WI38 (cell line): ENCODE results near the gene HNRNPLL.
A peak's percentile ranks its signal among the peaks of the same experiment; 100 is the strongest.
"Not testable (repeated sequence)": the region's sequence is repeated elsewhere in the genome, so short reads cannot be mapped to it uniquely, and the experiment has no call there.

ENCODE experiments used
- H3K4me3 ChIP-seq: 2 replicates; pipeline ENCODE4 v1.5.1; 2011; ENCODE audit warnings: low read depth, mild to moderate bottlenecking, control low read depth, low read length
- TF ChIP-seq, protein P1 (sequence below): IDR thresholded peaks from 2 replicates; pipeline ENCODE4 v1.5.1; 2012; ENCODE audit warnings: low read depth, mild to moderate bottlenecking, control low read depth, low read length

The HNRNPLL gene

DNA sequence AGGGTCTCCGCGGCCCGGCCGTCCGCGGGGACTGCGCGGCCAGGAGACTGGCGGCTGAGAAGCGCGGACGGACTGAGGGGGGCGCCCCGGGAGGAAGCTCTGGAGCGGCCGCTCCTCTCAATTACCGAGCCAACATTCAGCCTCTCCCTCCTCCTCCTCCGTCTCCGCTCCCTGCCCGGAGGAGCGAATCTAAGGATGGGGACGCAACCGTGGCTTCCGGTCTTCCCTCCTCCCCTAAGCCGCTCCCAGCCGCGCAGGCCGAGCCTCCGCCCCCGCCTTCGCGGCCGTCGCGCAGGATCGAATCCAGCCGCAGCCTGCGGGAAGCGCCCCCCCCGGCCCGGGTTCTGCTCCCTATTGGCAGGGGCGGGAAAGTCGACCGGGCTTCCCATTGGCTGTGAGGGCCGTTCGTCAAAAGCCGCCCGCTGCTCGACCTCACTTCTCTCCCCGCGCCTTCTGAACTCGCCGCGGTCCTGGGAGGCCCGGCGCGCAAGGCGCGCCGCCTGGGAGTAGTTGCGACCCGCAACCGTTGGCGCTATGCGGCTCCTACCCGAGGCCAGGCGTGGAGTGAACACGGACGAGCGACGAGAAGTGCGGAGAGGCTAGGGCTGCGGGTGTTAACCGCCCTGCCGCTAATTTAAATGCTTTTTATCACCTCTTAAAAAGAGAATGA is at the start of gene HNRNPLL:
HNRNPLL (minus strand) TSS at position 197 of the 670 bp plus-strand sequence. CDS start 302 bp downstream, outside the sequence.
- TF ChIP-seq, protein P1, sequence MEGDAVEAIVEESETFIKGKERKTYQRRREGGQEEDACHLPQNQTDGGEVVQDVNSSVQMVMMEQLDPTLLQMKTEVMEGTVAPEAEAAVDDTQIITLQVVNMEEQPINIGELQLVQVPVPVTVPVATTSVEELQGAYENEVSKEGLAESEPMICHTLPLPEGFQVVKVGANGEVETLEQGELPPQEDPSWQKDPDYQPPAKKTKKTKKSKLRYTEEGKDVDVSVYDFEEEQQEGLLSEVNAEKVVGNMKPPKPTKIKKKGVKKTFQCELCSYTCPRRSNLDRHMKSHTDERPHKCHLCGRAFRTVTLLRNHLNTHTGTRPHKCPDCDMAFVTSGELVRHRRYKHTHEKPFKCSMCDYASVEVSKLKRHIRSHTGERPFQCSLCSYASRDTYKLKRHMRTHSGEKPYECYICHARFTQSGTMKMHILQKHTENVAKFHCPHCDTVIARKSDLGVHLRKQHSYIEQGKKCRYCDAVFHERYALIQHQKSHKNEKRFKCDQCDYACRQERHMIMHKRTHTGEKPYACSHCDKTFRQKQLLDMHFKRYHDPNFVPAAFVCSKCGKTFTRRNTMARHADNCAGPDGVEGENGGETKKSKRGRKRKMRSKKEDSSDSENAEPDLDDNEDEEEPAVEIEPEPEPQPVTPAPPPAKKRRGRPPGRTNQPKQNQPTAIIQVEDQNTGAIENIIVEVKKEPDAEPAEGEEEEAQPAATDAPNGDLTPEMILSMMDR: no peak
- peak within 1 kb of the TSS; percentile 92 for H3K4me3 ChIP-seq

DNA sequence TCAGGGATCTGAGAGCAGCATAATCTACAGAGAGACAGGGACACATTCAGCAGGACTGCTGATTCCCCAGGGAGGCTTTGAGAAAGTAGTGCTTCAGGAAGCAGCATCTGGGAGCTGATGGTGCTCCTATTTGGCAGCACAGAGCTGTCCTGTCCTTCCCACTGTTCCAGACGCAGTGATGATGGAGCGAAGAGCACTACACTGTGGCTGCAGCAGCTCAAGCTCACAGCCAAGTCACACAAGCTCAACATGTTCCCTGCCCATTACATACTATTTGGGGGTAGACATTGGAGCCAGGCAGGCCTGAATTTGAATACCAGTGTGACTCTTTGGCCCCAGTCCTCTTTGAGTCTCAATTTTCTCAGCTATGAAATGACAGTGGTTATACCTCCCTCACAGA is 48.0 kb upstream of the HNRNPLL start:
- no peak overlapping the region for H3K4me3 ChIP-seq
- TF ChIP-seq, protein P1: no peak

DNA sequence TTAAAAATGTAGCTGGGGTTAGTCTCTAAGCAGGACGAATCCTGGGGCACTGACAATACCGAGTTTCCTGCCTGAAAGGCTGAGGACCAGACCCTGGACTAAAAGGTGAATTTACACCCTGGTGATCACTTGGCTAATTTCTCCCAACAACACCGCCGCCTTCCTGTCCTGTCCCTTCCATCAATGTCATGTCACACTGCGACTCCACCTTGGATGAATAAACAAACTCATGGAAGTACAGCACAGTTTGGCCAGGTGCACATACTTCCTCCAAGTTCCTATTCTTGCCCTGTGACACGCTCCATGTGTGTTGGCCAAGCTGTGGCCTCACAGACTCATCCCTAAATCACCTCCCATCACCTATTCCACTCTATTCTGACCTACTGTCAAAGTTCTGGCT is 47.3 kb upstream of the HNRNPLL start:
- TF ChIP-seq, protein P1: no peak
- no peak overlapping the region for H3K4me3 ChIP-seq

DNA sequence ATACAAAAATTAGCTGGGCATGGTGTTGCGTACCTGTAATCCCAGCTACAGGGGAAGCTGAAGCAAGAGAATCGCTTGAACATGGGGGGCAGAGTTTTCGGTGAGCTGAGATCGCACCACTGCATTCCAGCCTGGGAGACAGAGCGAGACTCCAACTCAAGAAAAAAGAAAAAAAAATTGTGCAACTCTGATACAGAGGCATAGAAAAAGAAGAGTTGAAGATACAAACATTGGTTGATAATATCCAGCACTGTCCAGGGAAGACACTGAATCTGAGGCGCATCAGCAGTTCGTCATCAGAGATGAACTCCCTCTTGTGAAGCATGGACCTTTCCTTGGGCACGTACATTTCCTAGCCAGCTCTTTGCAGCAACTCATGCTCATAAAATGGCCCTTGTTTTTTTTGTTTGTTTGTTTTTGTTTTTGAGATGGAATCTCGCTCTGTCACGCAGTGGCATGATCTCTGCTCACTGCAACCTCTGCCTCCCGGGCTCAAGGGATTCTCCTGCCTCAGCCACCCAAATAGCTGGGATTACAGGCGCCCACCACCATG is 46.5 kb upstream of the HNRNPLL start:
- TF ChIP-seq, protein P1: no peak
- no peak overlapping the region for H3K4me3 ChIP-seq

DNA sequence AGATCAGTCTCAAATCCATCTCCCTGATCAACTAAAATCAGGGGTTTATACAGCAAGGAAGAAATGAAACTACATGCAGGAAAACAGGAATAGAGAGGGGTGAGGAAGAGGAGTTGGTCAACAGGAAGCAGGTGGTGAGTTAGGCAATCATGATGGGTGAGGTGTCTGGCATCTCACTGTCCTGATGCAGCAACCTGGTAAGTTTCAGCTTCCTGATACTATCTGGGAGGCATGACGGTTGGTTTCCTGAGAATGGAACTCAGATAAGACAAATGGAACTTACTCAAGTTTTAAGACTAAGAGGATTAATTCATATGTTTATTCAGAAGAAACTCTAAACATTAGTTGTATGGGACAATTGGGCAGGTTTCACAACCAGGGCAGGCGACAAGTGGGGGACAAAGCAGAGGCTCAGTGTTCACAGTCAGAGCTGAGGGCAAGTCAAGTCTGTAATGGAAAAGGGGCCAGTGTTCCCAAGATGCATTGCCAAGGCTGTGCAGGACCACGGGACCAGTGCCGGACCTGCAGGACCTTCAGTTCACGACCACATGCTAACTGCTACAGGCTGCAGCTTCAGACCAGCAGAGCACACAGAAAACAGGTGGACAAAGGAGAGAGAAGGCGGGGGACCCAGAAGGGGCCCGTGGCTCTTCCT is 45.5 kb upstream of the HNRNPLL start:
- TF ChIP-seq, protein P1: no peak
- H3K4me3 ChIP-seq: no peak overlapping the region

DNA sequence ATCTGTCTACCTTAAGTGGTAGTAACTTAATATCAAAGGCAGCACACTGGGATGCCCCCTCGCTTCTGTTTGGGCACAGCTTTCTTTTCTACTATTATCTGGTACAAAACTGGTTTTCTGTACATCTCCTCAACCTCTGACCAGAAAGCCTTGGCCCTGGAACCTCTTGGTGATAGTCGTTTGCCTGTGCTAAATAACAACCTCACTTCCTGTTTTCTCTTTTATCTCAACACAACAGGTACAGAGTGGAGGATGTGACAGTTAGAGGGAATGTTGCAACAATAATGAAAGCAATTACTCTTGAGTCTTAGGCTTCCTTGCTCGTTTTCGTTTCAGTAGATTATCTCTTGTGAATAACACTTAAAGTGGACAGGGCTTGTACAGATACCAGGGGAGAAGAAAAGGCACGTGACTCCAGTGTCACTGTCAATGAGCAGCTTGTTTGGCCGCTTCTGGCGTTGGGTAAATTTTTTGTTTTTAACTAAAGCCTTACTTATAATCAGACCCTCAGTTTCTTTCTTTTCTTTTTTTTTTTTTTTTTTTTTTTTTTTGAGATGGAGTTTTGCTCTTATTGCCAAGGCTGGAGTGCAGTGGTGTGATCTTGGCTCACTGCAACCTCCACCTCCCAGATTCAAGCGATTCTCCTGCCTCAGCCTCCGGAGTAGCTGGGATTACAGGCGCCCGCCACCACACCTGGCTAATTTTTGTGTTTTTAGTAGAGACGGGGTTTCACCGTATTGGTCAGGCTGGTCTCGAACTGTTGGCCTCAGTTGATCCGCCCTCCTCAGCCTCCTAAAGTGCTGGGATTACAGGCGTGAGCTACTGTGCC is 41.2 kb upstream of the HNRNPLL start:
- H3K4me3 ChIP-seq: not testable (repeated sequence)

DNA sequence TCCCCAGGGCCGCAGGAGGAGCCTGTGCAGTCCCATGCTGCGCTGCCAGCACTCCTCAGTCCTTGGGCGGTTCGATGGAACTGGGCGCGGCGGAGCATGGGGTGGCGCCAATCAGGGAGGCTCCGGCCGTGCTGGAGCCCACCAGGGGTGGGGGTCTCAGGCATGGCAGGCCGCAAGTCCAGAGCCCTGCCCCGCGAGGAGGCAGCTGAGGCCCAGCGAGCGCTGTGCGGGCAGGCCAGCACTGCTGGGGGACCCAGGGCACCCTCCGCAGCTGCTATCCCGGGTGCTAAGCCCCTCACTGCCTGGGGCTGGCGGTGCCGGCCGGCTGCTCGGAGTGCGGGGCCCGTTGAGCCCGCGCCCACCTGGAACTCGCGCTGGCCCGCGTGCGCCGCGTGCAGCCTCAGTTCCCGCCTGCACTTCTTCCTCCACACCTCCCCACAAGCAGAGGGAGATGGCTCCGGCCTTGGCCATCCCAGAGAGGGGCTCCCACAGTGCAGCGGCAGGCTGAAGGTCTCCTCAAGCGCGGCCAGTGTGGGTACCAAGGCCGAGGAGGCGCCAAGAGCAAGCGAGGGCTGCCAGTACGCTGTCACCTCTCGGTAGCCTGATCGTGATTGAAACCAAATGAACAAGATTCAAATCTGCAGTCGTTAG is 40.4 kb upstream of the HNRNPLL start:
- H3K4me3 ChIP-seq: no peak overlapping the region
- TF ChIP-seq, protein P1: no peak

DNA sequence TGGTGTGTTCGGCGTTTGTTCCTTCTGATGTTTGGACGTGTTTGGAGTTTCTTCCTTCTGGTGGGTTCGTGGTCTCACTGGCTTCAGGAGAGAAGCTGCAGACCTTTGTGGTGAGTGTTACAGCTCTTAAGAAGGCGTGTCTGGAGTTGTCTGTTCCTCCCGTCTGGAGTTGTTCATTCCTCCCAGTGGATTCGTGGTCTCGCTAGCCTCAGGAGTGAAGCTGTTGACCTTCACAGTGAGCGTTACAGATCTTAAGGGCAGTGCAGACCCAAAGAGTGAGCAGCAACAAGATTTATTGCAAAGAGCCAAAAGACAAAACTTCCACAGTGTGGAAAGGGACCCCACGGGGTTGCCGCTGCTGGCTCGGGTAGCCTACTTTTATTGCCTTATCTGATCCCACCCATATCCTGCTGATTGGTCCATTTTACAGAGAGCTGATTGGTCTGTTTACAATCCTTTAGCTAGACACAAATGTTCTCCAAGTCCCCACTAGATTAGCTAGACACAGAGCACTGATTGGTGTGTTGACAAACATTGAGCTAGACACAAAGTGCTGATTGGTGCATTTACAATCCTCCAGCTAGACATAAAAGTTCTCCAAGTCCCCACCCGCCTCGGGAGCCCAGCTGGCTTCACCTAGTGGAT is 39.8 kb upstream of the HNRNPLL start:
- not testable (repeated sequence) for H3K4me3 ChIP-seq
